Transverse colon (tissue), 4 donors: ENCODE data around the gene UBQLN4. TPM values are rescaled to one million over a fixed set of nuclear protein-coding genes. Genes with fewer than 3 reads are reported as not detected.

Source experiments
- DNase-seq: peaks from one replicate; pipeline ENCODE4 v3.0.0-alpha.2; 2019
- H3K27ac ChIP-seq, 4 donors: fragments of 200-600 bp; sonication (generic); 2 replicates each; pipeline ENCODE4 v1.5.1; 2016 to 2018; ENCODE audit warnings: inconsistent platforms in 4 of 4
- H3K27me3 ChIP-seq: fragments of 200-600 bp; sonication (generic); 2 replicates; pipeline ENCODE4 v1.5.1; 2017; ENCODE audit warnings: inconsistent platforms
- H3K36me3 ChIP-seq, 4 donors: fragments of 200-600 bp; sonication (generic); 2 replicates each; pipeline ENCODE4 v1.5.1; 2017 to 2019; ENCODE audit warnings: inconsistent platforms in 4 of 4
- H3K4me1 ChIP-seq, 4 donors: fragments of 200-600 bp; sonication (generic); 2 replicates each; pipeline ENCODE4 v1.5.1; 2017 to 2020; ENCODE audit warnings: inconsistent platforms in 4 of 4
- H3K4me3 ChIP-seq, 4 donors: fragments of 200-600 bp; sonication (generic); 1 replicate in 1 of 4; 2 replicates in 3 of 4; pipeline versions ENCODE4 v1.5.1 to v1.6.1; 2017 to 2019; ENCODE audit warnings: inconsistent platforms in 4 of 4
- H3K9me3 ChIP-seq, 2 donors: fragments of 200-600 bp; sonication (generic); 2 replicates each; pipeline ENCODE4 v1.5.1; 2017 to 2019; ENCODE audit warnings: inconsistent platforms in 2 of 2
- CTCF ChIP-seq, 5 experiments: fragments of 200-600 bp in 3 of 5; fragments of 450-650 bp in 2 of 5; sonication (generic) in 3 of 5; IDR thresholded peaks; 1 replicate in 2 of 5; 2 replicates in 3 of 5; pipeline ENCODE4 v1.5.1; 2016 to 2017; ENCODE audit warnings: antibody characterized with exemption in 5 of 5, inconsistent platforms in 3 of 5, mild to moderate bottlenecking in 2 of 5, moderate library complexity in 1 of 5
- EP300 ChIP-seq: sonication (generic); formaldehyde crosslinking; IDR thresholded peaks from one replicate; pipeline ENCODE4 v1.6.1; 2017; ENCODE audit warnings: antibody characterized with exemption, low read depth
- POLR2A ChIP-seq: fragments of 450-650 bp; IDR thresholded peaks from one replicate; pipeline ENCODE4 v1.6.1; 2016; ENCODE audit warnings: antibody characterized with exemption, mild to moderate bottlenecking, moderate library complexity
- POLR2AphosphoS5 ChIP-seq, 3 donors: sonication (generic); formaldehyde crosslinking; IDR thresholded peaks; one replicate each; pipeline ENCODE4 v1.6.1; 2016; ENCODE audit warnings: antibody characterized with exemption in 3 of 3
- WGBS, 2 donors: methylation state at CpG; one replicate each; pipeline ENCODE4 v1.1.5; 2018; ENCODE audit warnings: low coverage in 1 of 2; 5-methylcytosine and 5-hydroxymethylcytosine counted together
- in situ Hi-C, 4 donors: fragments of 200-750 bp; cut with MboI; loops; one replicate each; pipeline versions ENCODE4 v1.15.0 to v1.15.1; 2017; ENCODE audit warnings: low sequenced_read_pairs in 3 of 4, low pct_ligation_motif_present in 1 of 4, low pct_unique_long_range_greater_than_20kb in 1 of 4
- intact Hi-C: fragments of 100-400 bp; cut with DNase I; formaldehyde crosslinking; loops from one replicate; pipeline ENCODE4 v1.15.1; 2023; ENCODE audit warnings: low total_unique reads
- total RNA-seq, 4 donors: library from RNA; depleted of rRNA; stranded (reverse); fragments of >200 nt; gene quantifications; one replicate each; pipeline ENCODE4 v1.1.0, GENCODE V29; 2016

The UBQLN4 gene
- total RNA-seq, 4 donors from 2014 or later: 7.9 to 21.3 (median 16.1) TPM

GRCh38 chr1:156055281-156056048, 1.9 kb upstream of the UBQLN4 start:
- Histone ChIP-seq H3K4me1 (peaks cover 0 to 16% (median 10%) of the 10 kb centered on the region in 4 donors), H3K4me3 (peak overlapping the region; percentile 73 to 96 (median 79)), H3K36me3 (no peaks in the 10 kb centered on the region), H3K27ac (peak overlapping the region; percentile 95 to 98 (median 96)), H3K9me3 (no peaks in the 10 kb centered on the region), H3K27me3 (no peaks in the 10 kb centered on the region)
- in situ Hi-C loops: no loop called here
- WGBS, 2 donors: 22% methylated on average over 17 of the region's 17 CpGs; no CpG with 5 or more reads in 1 of the 2 donors
- intact Hi-C loops: no loop called here
- no peak for TF ChIP-seq POLR2AphosphoS5 (IDR thresholded peaks at IDR 0.05)
- TF ChIP-seq EP300: no peak
- TF ChIP-seq CTCF (IDR thresholded peaks at IDR 0.05): no peak
- TF ChIP-seq POLR2A: no peak
- no peak for DNase-seq

- 0% methylated on average over 53 of the region's 53 CpGs; no CpG with 5 or more reads in 1 of the 2 donors for WGBS, 2 donors
- H3K27me3 ChIP-seq: no peaks in the 10 kb centered on the region
- no peaks in the 10 kb centered on the region for H3K36me3 ChIP-seq
- intact Hi-C loops: no loop called here
- no peak for TF ChIP-seq CTCF (IDR thresholded peaks at IDR 0.05)
- TF ChIP-seq POLR2AphosphoS5 (IDR thresholded peaks at IDR 0.05): peak; percentile 72 to 88 (median 86)
- TF ChIP-seq EP300: no peak
- TF ChIP-seq POLR2A: peak; percentile 69
- H3K27ac ChIP-seq: peak within 1 kb of the TSS; percentile 95 to 98 (median 96)
- peak; percentile 98 for DNase-seq
- H3K4me3 ChIP-seq: peak within 1 kb of the TSS; percentile 73 to 96 (median 79)
- H3K4me1 ChIP-seq: peaks cover 0 to 16% (median 10%) of the 10 kb centered on the region in 4 donors
- no peaks in the 10 kb centered on the region for H3K9me3 ChIP-seq
- in situ Hi-C loops: no loop called here
Observed at GRCh38 chr1:156054500-156055280, 1.1 kb upstream of the UBQLN4 start, which contains the start of gene LAMTOR2. LAMTOR2 (plus strand) TSS chr1:156054782; CDS start chr1:156054890, 108 bp downstream.

GRCh38 chr1:156052862-156053767, 483 bp downstream of the UBQLN4 start:
- Histone ChIP-seq H3K4me1 (peaks cover 0 to 16% (median 10%) of the 10 kb centered on the region in 4 donors), H3K27ac (peak overlapping the region; percentile 95 to 98 (median 96)), H3K9me3 (no peaks in the 10 kb centered on the region), H3K4me3 (peak overlapping the region; percentile 70 to 96 (median 78)), H3K36me3 (no peaks in the 10 kb centered on the region), H3K27me3 (no peaks in the 10 kb centered on the region)
- 0% methylated on average over 43 of the region's 63 CpGs; no CpG with 5 or more reads in 1 of the 2 donors for WGBS, 2 donors
- intact Hi-C loops (no loop called here), in situ Hi-C loops (no loop called here)
- peak; percentile 68 for DNase-seq
- TF ChIP-seq CTCF (IDR thresholded peaks at IDR 0.05): peak in 3 of 5 experiments; percentile 9 to 32 (median 11)
- no peak for TF ChIP-seq EP300
